ENCODE results near the gene DDA1.

DNA sequence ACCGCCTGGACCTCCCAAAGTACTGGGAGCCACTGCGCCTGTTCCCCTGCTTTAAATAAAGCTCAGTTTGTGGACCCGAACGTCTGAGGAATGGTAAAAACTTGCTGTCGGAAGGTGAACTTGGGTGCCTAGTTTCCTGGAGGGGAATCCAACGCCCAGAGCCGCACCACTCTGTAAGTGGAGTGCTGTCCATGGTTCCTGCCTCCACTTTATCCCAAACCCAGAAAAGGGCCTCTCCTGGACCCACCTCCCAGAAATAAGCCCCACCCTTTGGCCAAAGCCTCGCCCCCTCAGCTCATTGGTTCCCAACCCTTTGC, 23.0 kb downstream of the DDA1 start:
- TF ChIP-seq, protein P1, sequence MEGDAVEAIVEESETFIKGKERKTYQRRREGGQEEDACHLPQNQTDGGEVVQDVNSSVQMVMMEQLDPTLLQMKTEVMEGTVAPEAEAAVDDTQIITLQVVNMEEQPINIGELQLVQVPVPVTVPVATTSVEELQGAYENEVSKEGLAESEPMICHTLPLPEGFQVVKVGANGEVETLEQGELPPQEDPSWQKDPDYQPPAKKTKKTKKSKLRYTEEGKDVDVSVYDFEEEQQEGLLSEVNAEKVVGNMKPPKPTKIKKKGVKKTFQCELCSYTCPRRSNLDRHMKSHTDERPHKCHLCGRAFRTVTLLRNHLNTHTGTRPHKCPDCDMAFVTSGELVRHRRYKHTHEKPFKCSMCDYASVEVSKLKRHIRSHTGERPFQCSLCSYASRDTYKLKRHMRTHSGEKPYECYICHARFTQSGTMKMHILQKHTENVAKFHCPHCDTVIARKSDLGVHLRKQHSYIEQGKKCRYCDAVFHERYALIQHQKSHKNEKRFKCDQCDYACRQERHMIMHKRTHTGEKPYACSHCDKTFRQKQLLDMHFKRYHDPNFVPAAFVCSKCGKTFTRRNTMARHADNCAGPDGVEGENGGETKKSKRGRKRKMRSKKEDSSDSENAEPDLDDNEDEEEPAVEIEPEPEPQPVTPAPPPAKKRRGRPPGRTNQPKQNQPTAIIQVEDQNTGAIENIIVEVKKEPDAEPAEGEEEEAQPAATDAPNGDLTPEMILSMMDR (conservative IDR thresholded peaks at IDR 0.05 in 1 of 2, IDR thresholded peaks at IDR 0.05 in 1 of 2; ENCODE audit: extremely low read depth in 1 of 2, insufficient read depth in 1 of 2, low read depth in 1 of 2, low read length in 2 of 2), result no peak
- no peak for TF ChIP-seq EZH2 (IDR thresholded peaks at IDR 0.05; ENCODE audit: borderline replicate concordance, low read length)
